Measurements from ENCODE around the gene NLGN1. TPM values are rescaled to one million over a fixed set of nuclear protein-coding genes. Genes with fewer than 3 reads are reported as not detected.

NLGN1 gene
- polyA plus RNA-seq, 2 of the 4 experiments (the other 2 are of a cell fraction): not detected

DNA sequence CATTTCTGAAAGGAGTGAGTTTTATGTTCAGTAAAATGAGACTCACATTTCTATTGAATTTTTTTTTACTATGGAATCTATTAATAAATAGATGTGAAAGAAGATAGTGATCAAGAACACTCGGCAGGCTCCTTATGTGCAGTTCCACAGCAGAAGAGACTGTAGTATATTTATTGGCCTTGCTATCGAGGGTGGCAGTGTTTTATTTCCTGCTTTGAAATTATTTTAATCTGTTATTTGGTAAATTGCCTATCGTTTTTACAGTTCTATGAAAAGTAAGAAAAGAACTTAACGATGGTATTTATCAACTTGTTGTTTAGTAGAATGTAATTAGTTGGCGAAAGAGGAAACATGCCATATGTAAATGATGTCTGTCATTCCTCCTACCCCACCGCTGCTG, 238.3 kb downstream of the NLGN1 start:
- no peaks in the 10 kb centered on the region for H3K9me3 ChIP-seq
- ChIA-PET POLR2A (no interaction called here), CTCF (no interaction called here)
- no peaks in the 10 kb centered on the region for H3K4me1 ChIP-seq
- FAIRE-seq (no peak), ATAC-seq (no peak), DNase-seq (ENCODE audit: low read depth in 1 of 2, low spot score in 1 of 2) (no peak)
- no peak overlapping the region for H3K4me2 ChIP-seq
- no peak overlapping the region for H3K4me3 ChIP-seq
- 14% methylated on average over 6 of the region's 6 CpGs for WGBS (ENCODE audit: missing lambda C conversion rate)
- no peak overlapping the region for H3K27ac ChIP-seq
- TF ChIP-seq HEYL (CRISPR knock-in tag; IDR thresholded peaks at IDR 0.05) (no peak), HES2 (IDR thresholded peaks at IDR 0.05) (no peak), MAFK (IDR thresholded peaks at IDR 0.05; ENCODE audit: partially characterized antibody) (no peak), POLR2AphosphoS2 (conservative IDR thresholded peaks at IDR 0.05; ENCODE audit: low read length) (no peak), KDM5A (IDR thresholded peaks at IDR 0.05) (no peak), HOXB13 (CRISPR knock-in tag; IDR thresholded peaks at IDR 0.05; ENCODE audit: low read depth) (no peak), EHF (CRISPR knock-in tag; IDR thresholded peaks at IDR 0.05) (no peak), ZSCAN20 (CRISPR knock-in tag; IDR thresholded peaks at IDR 0.05) (no peak), NPAS2 (CRISPR knock-in tag; IDR thresholded peaks at IDR 0.05; ENCODE audit: borderline replicate concordance) (no peak), FOSL2 (IDR thresholded peaks at IDR 0.05) (no peak), FOSL2 (CRISPR knock-in tag; IDR thresholded peaks at IDR 0.05) (no peak), JUN (IDR thresholded peaks at IDR 0.05) (no peak), NFE2L2 (conservative IDR thresholded peaks at IDR 0.05; ENCODE audit: low read length) (no peak), RCOR1 (IDR thresholded peaks at IDR 0.05; ENCODE audit: low read depth, low read length) (no peak), RFX5 (IDR thresholded peaks at IDR 0.05) (no peak), ZC3H11A (IDR thresholded peaks at IDR 0.05) (no peak), MYC (IDR thresholded peaks at IDR 0.05; ENCODE audit: borderline replicate concordance, low read length) (no peak), ZNF302 (CRISPR knock-in tag; IDR thresholded peaks at IDR 0.05) (no peak), EP300 (IDR thresholded peaks at IDR 0.05) (no peak)
- TF ChIP-seq, protein P1, sequence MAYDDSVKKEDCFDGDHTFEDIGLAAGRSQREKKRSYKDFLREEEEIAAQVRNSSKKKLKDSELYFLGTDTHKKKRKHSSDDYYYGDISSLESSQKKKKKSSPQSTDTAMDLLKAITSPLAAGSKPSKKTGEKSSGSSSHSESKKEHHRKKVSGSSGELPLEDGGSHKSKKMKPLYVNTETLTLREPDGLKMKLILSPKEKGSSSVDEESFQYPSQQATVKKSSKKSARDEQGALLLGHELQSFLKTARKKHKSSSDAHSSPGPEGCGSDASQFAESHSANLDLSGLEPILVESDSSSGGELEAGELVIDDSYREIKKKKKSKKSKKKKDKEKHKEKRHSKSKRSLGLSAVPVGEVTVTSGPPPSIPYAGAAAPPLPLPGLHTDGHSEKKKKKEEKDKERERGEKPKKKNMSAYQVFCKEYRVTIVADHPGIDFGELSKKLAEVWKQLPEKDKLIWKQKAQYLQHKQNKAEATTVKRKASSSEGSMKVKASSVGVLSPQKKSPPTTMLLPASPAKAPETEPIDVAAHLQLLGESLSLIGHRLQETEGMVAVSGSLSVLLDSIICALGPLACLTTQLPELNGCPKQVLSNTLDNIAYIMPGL (CRISPR knock-in tag; IDR thresholded peaks at IDR 0.05; ENCODE audit: borderline replicate concordance): no peak
- TF ChIP-seq, protein P2, sequence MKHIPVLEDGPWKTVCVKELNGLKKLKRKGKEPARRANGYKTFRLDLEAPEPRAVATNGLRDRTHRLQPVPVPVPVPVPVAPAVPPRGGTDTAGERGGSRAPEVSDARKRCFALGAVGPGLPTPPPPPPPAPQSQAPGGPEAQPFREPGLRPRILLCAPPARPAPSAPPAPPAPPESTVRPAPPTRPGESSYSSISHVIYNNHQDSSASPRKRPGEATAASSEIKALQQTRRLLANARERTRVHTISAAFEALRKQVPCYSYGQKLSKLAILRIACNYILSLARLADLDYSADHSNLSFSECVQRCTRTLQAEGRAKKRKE (CRISPR knock-in tag; IDR thresholded peaks at IDR 0.05; ENCODE audit: low read depth): no peak

DNA sequence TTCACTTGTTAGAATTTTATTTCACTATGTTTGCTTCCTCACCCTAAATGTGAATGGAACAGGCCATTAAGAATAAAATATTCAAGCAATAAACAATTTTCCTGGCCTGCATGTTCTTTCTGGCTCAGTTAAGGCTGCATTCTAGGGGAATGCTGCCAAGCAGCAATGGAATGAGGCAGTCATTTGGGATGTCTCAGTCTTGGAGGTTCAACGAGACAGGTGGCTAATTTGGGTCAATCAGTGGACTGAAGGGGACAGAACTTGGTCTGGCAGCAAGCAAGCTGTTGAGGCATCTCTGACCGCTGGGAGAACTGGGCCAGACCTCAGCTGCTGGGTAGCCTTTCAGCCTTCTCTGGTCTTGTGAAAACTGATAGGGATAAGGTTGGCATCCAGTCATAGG, 241.6 kb downstream of the NLGN1 start:
- Histone ChIP-seq H3K4me2 (no peak overlapping the region), H3K4me1 (no peaks in the 10 kb centered on the region), H3K27ac (no peak overlapping the region), H3K4me3 (no peak overlapping the region), H3K9me3 (no peaks in the 10 kb centered on the region)
- ChIA-PET CTCF (no interaction called here), POLR2A (no interaction called here)
- ATAC-seq: no peak
- DNase-seq (ENCODE audit: low read depth in 1 of 2, low spot score in 1 of 2): no peak
- WGBS (ENCODE audit: missing lambda C conversion rate): 0% methylated on average over 2 of the region's 2 CpGs
- FAIRE-seq: no peak
- TF ChIP-seq CBX2 (IDR thresholded peaks at IDR 0.05; ENCODE audit: borderline replicate concordance, low read depth): no peak
- no peak for TF ChIP-seq JUN (IDR thresholded peaks at IDR 0.05)
- no peak for TF ChIP-seq MAFK (IDR thresholded peaks at IDR 0.05; ENCODE audit: partially characterized antibody)
- TF ChIP-seq CTCF (IDR thresholded peaks at IDR 0.05): no peak
- no peak for TF ChIP-seq HDAC2 (IDR thresholded peaks at IDR 0.05)
- no peak for TF ChIP-seq ESRRA (IDR thresholded peaks at IDR 0.05; ENCODE audit: borderline replicate concordance, low read length)
- no peak for TF ChIP-seq ZFP36 (IDR thresholded peaks at IDR 0.05; ENCODE audit: borderline replicate concordance, partially characterized antibody)
- no peak for TF ChIP-seq RAD21 (conservative IDR thresholded peaks at IDR 0.05 in 1 of 2, IDR thresholded peaks at IDR 0.05 in 1 of 2)
- TF ChIP-seq ZNF302 (CRISPR knock-in tag; IDR thresholded peaks at IDR 0.05): no peak
- TF ChIP-seq KDM5A (IDR thresholded peaks at IDR 0.05): no peak
- TF ChIP-seq FOSL2 (IDR thresholded peaks at IDR 0.05): no peak
- no peak for TF ChIP-seq FOSL2 (CRISPR knock-in tag; IDR thresholded peaks at IDR 0.05)
- TF ChIP-seq EHMT2 (IDR thresholded peaks at IDR 0.05; ENCODE audit: low read depth): no peak
- TF ChIP-seq PBX3 (IDR thresholded peaks at IDR 0.05): no peak
- no peak for TF ChIP-seq NFE2L2 (conservative IDR thresholded peaks at IDR 0.05; ENCODE audit: low read length)
- TF ChIP-seq MAZ (IDR thresholded peaks at IDR 0.05; ENCODE audit: borderline replicate concordance, low read depth, low read length): no peak
- TF ChIP-seq CEBPB (IDR thresholded peaks at IDR 0.05): no peak
- no peak for TF ChIP-seq RFX5 (IDR thresholded peaks at IDR 0.05)
